Heart left ventricle (tissue), 13 donors: ENCODE data around the gene OAT.
A peak's percentile ranks its signal among the peaks of the same experiment; 100 is the strongest.

Experiments
- POLR2A ChIP-seq, 2 donors: fragments of 450-650 bp; IDR thresholded peaks; one replicate each; pipeline ENCODE4 v1.6.1; 2017; ENCODE audit warnings: antibody characterized with exemption in 2 of 2, mild to moderate bottlenecking in 2 of 2, moderate library complexity in 2 of 2
- TF ChIP-seq, protein P1 (sequence below), 12 donors: fragments of 200-600 bp; sonication (generic) in 4 of 12; IDR thresholded peaks; one replicate each; pipeline versions ENCODE4 v1.5.0 to v1.8.0; 2018 to 2022; ENCODE audit warnings: antibody characterized with exemption in 12 of 12, mild to moderate bottlenecking in 5 of 12
- donor health status: ischemic (EF 13 %, LVEDD 7.1; RV severe dilation, severe dysfunction).
- donor health status: DM: no; HTN: yes; CAD: no.
- donor health status: DM: no; HTN: no; CAD: no.
- donor health status: ischemic (EF 25% LVEDD 6.9; RV normal size, moderate dysfunction).
- donor health status: ischemic (EF 25% LVEDD 5.7; RV mildly dilated, moderate dysfunction).
- donor health status: ischemic (EF 35%, LVEDD 5.7; RV mildly dilated, moderate dysfunction).
- donor health status: nonischemic (EF 11% LVEDD 7.7; RV severe dilation, severe dysfunction).
- donor health status: DM: yes; HTN: yes; CAD: no.
- donor health status: PGD.
- donor health status: ischemic (EF 29% LVEDD 5.4; RV normal size, mild dysfunction).
- donor health status: nonischemic (EF 23%, LVEDD 6.1; RV moderate dilation, normal function).

DNA sequence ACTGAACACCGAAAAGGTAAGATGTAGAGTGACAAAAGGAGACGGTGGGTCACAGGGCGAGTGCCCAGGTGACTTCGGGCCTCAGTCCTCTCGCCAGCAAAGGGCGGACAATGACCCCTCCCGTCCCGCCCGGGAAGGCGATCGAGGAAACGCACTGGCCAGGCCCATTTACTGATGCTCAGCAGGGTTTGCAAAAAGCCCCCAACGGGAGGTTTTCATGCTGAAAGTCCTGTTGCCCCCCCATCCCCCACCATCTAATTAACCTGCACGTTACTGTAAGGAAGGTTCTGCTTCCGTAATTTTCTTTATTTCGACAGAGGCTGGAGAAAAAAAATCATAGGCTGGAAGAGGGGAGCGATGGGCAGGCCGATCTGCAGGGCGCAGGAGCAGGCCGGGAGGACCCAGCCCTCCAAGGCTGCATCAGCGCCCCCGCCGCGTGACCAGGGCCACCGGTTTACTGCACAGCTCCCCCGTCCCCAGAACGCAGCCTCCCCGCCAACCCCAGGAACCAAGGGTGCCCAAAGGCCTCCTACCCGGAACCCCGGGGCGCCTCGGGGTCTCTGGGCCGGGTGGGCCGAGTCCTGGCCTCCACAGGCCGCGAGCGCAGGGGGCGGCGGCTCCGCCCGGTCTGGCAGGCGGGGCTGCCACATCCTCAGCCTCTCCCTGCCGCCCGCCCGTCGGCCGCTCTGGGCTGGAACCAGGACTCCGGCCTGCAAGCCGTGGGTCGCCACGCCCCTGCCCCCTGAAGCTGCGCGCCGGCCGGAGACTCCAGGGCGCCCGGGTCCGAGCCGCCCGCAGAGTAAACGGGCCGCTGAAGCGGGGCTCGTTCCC, 613 bp downstream of the OAT start:
- TF ChIP-seq, protein P1, sequence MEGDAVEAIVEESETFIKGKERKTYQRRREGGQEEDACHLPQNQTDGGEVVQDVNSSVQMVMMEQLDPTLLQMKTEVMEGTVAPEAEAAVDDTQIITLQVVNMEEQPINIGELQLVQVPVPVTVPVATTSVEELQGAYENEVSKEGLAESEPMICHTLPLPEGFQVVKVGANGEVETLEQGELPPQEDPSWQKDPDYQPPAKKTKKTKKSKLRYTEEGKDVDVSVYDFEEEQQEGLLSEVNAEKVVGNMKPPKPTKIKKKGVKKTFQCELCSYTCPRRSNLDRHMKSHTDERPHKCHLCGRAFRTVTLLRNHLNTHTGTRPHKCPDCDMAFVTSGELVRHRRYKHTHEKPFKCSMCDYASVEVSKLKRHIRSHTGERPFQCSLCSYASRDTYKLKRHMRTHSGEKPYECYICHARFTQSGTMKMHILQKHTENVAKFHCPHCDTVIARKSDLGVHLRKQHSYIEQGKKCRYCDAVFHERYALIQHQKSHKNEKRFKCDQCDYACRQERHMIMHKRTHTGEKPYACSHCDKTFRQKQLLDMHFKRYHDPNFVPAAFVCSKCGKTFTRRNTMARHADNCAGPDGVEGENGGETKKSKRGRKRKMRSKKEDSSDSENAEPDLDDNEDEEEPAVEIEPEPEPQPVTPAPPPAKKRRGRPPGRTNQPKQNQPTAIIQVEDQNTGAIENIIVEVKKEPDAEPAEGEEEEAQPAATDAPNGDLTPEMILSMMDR (IDR thresholded peaks at IDR 0.05) = peak in 1 of 12 donors; percentile 30
- TF ChIP-seq POLR2A (IDR thresholded peaks at IDR 0.05) = no peak
